Measurements from ENCODE around the gene ELL2.

Gene ELL2

DNA sequence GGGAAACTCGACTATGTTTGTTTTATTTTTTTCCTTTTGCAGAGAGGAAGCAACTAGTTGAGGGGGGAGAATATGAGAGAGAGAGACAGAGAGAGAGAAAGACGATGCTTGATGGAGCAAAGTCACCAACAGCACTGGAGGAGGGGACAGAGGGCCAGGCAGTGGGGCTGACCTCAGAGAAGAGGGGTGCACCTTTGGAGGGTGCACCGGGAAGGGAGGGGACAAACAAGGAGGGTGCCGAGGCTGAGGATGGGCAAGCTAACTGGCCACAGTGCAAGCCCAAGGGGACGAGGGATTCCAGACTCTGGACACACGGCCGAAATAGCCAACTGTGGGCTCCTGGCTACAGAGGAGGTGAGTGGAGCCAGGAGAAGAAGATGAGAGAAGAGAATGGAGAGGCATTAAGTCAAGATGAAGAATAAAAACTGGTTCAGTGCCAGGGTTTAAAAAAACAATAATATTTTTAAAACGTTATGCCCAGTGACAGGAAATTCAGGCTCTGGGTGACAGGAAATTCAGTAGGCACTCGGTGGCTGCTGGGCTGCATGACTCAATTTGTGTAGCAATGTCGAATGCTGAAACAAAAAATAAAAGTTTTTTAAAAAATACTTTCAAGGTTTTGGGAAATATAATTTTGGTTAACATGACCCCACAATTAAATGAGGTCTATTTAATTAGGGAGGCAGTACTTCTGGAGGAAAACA lies 125.8 kb downstream of the ELL2 start:
- H3K4me3 ChIP-seq (replicated peaks; ENCODE audit: low read depth, low read length): peak overlapping the region; percentile 74
- DNase-seq (ENCODE audit: extremely low read depth, insufficient read length): no peak
- no peaks in the 10 kb centered on the region for H3K27me3 ChIP-seq (replicated peaks; ENCODE audit: control insufficient read depth, insufficient read depth, low read length)
- H3K36me3 ChIP-seq (ENCODE audit: control insufficient read depth, insufficient read depth, low read length): no peaks in the 10 kb centered on the region
- TF ChIP-seq, protein P1, sequence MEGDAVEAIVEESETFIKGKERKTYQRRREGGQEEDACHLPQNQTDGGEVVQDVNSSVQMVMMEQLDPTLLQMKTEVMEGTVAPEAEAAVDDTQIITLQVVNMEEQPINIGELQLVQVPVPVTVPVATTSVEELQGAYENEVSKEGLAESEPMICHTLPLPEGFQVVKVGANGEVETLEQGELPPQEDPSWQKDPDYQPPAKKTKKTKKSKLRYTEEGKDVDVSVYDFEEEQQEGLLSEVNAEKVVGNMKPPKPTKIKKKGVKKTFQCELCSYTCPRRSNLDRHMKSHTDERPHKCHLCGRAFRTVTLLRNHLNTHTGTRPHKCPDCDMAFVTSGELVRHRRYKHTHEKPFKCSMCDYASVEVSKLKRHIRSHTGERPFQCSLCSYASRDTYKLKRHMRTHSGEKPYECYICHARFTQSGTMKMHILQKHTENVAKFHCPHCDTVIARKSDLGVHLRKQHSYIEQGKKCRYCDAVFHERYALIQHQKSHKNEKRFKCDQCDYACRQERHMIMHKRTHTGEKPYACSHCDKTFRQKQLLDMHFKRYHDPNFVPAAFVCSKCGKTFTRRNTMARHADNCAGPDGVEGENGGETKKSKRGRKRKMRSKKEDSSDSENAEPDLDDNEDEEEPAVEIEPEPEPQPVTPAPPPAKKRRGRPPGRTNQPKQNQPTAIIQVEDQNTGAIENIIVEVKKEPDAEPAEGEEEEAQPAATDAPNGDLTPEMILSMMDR (IDR thresholded peaks at IDR 0.05; ENCODE audit: insufficient read depth, low read length, poor library complexity, severe bottlenecking): no peak

All from GM06990 (cell line).